Kidney capillary endothelial cell (primary cell): ENCODE data around the gene LARP6.
"Not testable (repeated sequence)": the region's sequence is repeated elsewhere in the genome, so short reads cannot be mapped to it uniquely, and the experiment has no call there.

Source experiments
- DNase-seq: peaks from one replicate; pipeline ENCODE4 v3.0.0-alpha.2; 2018; ENCODE audit warnings: low spot score

LARP6 gene

DNA sequence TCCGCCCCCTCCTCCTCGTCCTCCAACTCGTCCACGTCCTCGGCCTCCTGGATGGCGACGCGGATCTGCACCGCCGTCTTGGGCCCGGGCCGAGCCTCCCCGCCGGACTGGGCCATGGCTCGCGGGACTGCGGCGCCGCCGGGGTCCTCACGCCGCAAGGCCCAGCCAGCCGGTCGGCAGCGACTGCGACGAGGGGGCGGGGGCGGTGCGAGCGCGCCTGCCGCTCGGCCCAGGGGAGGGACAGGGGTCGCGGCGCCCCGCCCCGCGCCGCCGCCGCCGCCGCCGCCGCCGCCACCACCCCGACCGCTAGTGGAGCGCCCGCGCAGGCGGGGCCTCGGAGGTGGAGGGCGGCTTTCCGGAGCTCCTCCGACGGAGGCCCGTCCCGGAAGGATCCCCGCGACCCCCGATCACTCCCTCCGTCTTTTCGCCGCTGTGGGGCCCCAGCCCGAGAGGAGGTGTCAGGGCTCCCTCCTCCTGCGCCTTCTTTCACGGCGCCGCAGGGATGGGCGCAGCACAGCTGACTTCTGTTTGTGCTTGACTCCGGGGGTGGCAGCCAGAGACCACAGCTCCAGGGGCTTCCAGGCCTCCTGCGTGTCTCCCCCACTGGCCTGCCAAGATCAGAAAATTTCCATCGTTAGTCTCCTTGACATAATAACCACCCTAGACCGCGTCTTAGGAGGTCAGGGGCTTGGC lies at the start of gene LARP6:
Gene LARP6 (minus strand): TSS at position 185 of the 693 bp plus-strand sequence. CDS start 69 bp downstream, at position 116.
- peak; percentile 35 for DNase-seq

GRCh38 chr15:70902107-70902506 lies 48.1 kb upstream of the LARP6 start:
- DNase-seq = peak; percentile 78

GRCh38 chr15:70892912-70893560 lies 39.1 kb upstream of the LARP6 start:
- DNase-seq = peak; percentile 62

GRCh38 chr15:70892002-70892911 lies 38.3 kb upstream of the LARP6 start, which contains the start of the genes LRRC49 and THAP10:
Gene LRRC49 (plus strand): TSS chr15:70892826. CDS start chr15:70892895, 69 bp downstream.
Gene THAP10 (minus strand): TSS chr15:70892433. CDS start chr15:70892272, 161 bp downstream.
- peak; percentile 96 for DNase-seq

- no peak for DNase-seq
Measured at GRCh38 chr15:70882361-70882760, 28.4 kb upstream of the LARP6 start.

GRCh38 chr15:70880781-70881180 lies 26.8 kb upstream of the LARP6 start:
- DNase-seq = no peak

GRCh38 chr15:70879401-70879800 lies 25.4 kb upstream of the LARP6 start:
- DNase-seq = no peak

- no peak for DNase-seq
Measured at GRCh38 chr15:70876683-70877082, 22.7 kb upstream of the LARP6 start.

GRCh38 chr15:70876011-70876410 lies 22.1 kb upstream of the LARP6 start:
- no peak for DNase-seq

GRCh38 chr15:70875001-70875782 lies 21.2 kb upstream of the LARP6 start:
- no peak for DNase-seq

- no peak for DNase-seq
Measured at GRCh38 chr15:70873232-70874054, 19.5 kb upstream of the LARP6 start.

DNA sequence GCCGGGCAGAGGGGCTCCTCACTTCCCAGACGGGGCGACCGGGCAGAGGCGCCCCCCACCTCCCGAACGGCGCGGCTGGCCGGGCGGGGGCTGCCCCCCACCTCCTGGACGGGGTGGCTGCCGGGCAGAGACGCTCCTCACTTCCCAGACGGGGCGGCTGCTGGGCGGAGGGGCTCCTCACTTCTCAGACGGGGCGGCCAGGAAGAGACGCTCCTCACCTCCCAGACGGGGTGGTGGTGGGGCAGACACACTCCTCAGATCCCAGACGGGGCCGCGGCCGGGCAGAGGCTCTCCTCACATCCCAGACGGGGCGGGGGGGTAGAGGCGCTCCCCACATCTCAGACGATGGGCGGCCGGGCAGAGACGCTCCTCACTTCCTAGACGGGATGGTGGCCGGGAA lies 17.5 kb upstream of the LARP6 start:
- DNase-seq = not testable (repeated sequence)

DNA sequence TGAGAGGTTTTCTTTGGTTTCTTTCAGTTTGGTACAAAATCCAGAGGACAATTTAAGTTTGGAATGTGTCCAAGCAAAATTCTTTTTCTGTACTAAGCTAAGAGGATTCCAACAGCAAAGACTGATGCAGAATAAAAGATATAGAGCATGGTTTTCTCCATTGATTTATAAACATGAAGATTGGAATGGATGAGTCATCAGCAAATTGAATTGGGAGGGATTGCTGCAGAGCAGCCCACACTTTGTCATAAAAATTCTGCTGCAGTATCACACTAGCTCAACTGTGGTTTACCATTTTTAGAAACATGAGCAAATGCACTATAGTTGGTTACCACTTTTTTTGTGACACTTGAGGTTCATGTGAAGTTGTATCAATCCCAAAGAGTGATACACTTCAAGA lies 16.1 kb upstream of the LARP6 start:
- no peak for DNase-seq

DNA sequence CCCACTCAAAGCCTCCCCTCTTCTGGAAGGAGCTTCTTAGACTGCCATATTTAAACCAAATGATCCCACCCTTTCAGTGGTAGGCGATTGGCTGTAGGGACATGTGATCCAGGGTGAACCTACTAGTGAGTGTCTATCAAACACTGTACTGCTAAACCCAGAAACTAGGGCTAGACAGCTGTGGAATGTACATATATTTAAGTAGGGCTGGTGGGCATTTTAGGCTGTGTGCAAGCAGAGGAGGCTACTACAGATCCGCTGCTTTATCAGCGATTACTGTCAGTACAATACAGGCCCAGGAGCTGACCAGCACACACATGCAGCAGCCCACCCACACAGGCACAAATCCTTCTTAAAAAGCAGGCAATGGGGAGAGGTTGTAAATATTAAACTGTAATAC lies 15.4 kb upstream of the LARP6 start:
- DNase-seq = no peak

DNA sequence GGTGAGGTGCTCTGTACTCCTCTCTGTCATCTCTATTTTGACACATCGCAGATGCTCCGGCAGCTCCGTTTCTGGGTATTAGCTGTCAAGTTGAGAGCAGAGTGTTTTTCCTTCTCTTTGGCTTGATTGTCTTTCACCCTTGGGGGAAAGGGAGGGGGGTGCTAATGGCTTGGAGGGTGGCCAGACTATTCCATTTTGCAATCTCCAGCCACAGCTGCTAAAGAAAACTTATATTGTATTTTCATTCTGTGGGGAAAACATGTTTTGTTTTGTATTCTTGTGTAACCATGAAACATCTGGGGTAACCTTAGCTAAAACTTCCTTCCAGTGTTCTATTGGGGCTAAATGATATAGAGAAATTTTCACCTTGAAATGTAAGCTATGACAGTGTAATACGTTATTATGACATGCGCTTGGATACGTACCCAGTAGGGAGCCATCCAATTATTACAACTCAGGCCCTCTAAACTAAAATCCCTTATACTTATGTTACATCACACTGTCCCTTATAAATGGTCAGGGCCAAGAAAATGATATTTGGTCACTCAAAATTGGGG lies 14.0 kb upstream of the LARP6 start:
- no peak for DNase-seq

DNA sequence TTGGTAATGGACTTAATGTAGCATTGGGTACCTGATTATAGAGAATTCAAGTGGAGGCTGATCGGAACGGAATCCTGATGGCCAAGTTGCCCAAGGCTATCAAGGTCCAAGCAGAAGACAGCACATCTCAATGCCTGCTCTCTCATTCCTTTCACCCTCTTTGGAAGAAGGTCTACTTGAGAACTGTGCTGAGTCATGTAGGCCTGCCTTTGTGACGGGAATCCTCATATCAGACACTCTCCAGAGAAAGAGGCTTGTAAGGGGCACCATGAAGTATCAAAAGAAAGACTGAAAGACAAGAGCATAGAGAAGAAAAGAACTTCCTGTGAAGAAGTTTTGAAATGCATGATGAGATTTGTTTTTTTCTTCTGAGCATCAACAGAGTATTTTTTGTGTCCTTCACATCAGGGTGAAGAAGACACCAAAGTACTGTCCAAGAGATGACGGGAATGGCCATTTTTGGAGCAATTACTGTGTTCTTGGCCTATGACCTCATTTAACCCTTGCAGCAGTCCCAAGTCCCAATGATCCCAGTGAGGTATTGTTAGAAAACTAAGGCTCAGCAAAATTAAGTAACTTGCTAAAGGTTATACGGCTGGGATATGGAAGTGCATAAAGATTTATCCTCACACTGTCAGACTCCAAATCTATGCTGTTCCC lies 13.2 kb upstream of the LARP6 start:
- DNase-seq = no peak

GRCh38 chr15:70863450-70864218 lies 9.7 kb upstream of the LARP6 start:
- DNase-seq = peak; percentile 65

- DNase-seq = no peak
Measured at GRCh38 chr15:70859998-70860397, 6.0 kb upstream of the LARP6 start.

GRCh38 chr15:70859322-70859908 lies 5.5 kb upstream of the LARP6 start:
- DNase-seq = no peak
